ENCODE measurements around the gene CCL17. TPM values are rescaled to one million over a fixed set of nuclear protein-coding genes. Genes with fewer than 3 reads are reported as not detected.
"Not testable (repeated sequence)": the region's sequence is repeated elsewhere in the genome, so short reads cannot be mapped to it uniquely, and the experiment has no call there.

The CCL17 gene
- total RNA-seq, 1 donor from 2014 or later: 0.49 TPM

- DNase-seq: no peak
Measured at GRCh38 chr16:57432505-57432904, 27.9 kb downstream of the CCL17 start.

GRCh38 chr16:57432989-57433388 is 28.4 kb downstream of the CCL17 start:
- no peak for DNase-seq

GRCh38 chr16:57434003-57434402 is 29.4 kb downstream of the CCL17 start:
- no peak for DNase-seq

- no peak for DNase-seq
Measured at GRCh38 chr16:57435838-57436237, 31.3 kb downstream of the CCL17 start.

GRCh38 chr16:57439947-57440346 is 35.4 kb downstream of the CCL17 start:
- DNase-seq: not testable (repeated sequence)

GRCh38 chr16:57440551-57440950 is 36.0 kb downstream of the CCL17 start:
- not testable (repeated sequence) for DNase-seq

- DNase-seq: no peak
Measured at GRCh38 chr16:57444711-57445110, 40.1 kb downstream of the CCL17 start.

- DNase-seq: no peak
Measured at GRCh38 chr16:57445510-57445909, 40.9 kb downstream of the CCL17 start.

GRCh38 chr16:57446531-57447185 is 42.1 kb downstream of the CCL17 start:
- DNase-seq: no peak

GRCh38 chr16:57447186-57447962 is 42.8 kb downstream of the CCL17 start, which contains the start of the genes CIAPIN1 and COQ9:
Gene CIAPIN1, minus strand, starts transcription at chr16:57447385. Its CDS starts 6,457 bp downstream, at chr16:57440928.
Gene COQ9, plus strand, starts transcription at chr16:57447479. Its CDS starts 27 bp downstream, at chr16:57447506.
- DNase-seq: peak; percentile 77

GRCh38 chr16:57452021-57452420 is 47.5 kb downstream of the CCL17 start:
- DNase-seq: no peak

GRCh38 chr16:57462209-57462977 is 57.8 kb downstream of the CCL17 start, which contains the start of gene POLR2C:
Gene POLR2C, plus strand, starts transcription at chr16:57462679. Its CDS starts 46 bp downstream, at chr16:57462725.
- DNase-seq: peak; percentile 76

GRCh38 chr16:57462978-57463362 is 58.4 kb downstream of the CCL17 start:
- no peak for DNase-seq

- no peak for DNase-seq
Measured at GRCh38 chr16:57464523-57464922, 60.0 kb downstream of the CCL17 start.

Other genes starting within 250 kb of the CCL17 start
- gene PSME3IP1, start 218.7 kb upstream of the CCL17 start, total RNA-seq: 39.9 TPM
- 39.9 TPM for gene RSPRY1, start 218.4 kb upstream of the CCL17 start, total RNA-seq
- gene ARL2BP, start 159.5 kb upstream of the CCL17 start, total RNA-seq: 40.1 TPM
- gene PLLP, start 120.1 kb upstream of the CCL17 start, total RNA-seq: 0.69 TPM
- 0.69 TPM for gene CCL22, start 46.0 kb upstream of the CCL17 start, total RNA-seq
- 2.6 TPM for gene CX3CL1, start 32.3 kb upstream of the CCL17 start, total RNA-seq
- gene CIAPIN1, start 42.6 kb downstream of the CCL17 start, total RNA-seq: 40.9 TPM
- 27.1 TPM for gene COQ9, start 42.7 kb downstream of the CCL17 start, total RNA-seq
- gene POLR2C, start 57.9 kb downstream of the CCL17 start, total RNA-seq: 71.1 TPM
- 12.6 TPM for gene DOK4, start 81.7 kb downstream of the CCL17 start, total RNA-seq
- 8.0 TPM for gene CCDC102A, start 131.8 kb downstream of the CCL17 start, total RNA-seq
- 0.20 TPM for gene ADGRG5, start 137.9 kb downstream of the CCL17 start, total RNA-seq
- gene ADGRG1, start 223.9 kb downstream of the CCL17 start, total RNA-seq: 32.0 TPM

All from skin of body (tissue), 2 donors.